Omental fat pad (tissue), 4 donors: ENCODE results near the gene QPCTL. TPM values are rescaled to one million over a fixed set of nuclear protein-coding genes. Genes with fewer than 3 reads are reported as not detected.

Experiments
- ATAC-seq: fragments of 150-250 bp; one replicate; pipeline ENCODE4 v1.9.1; 2016; ENCODE audit warnings: mild to moderate bottlenecking, moderate library complexity; ENCODE audit not compliant: low FRiP score
- DNase-seq: peaks from one replicate; pipeline ENCODE4 v3.0.0-alpha.2; 2019; ENCODE audit warnings: low spot score
- total RNA-seq, 4 donors: library from RNA; depleted of rRNA; stranded (reverse); fragments of >200 nt; gene quantifications; one replicate each; pipeline ENCODE4 v1.1.0, GENCODE V29; 2016
- TF ChIP-seq, protein P1 (sequence below), 3 donors: fragments of 450-650 bp; IDR thresholded peaks; one replicate each; pipeline ENCODE4 v1.5.1; 2016 to 2017; ENCODE audit warnings: antibody characterized with exemption in 3 of 3, mild to moderate bottlenecking in 3 of 3, moderate library complexity in 2 of 3

The QPCTL gene
- total RNA-seq, 4 donors from 2014 or later: 2.7 to 5.8 (median 5.2) TPM

DNA sequence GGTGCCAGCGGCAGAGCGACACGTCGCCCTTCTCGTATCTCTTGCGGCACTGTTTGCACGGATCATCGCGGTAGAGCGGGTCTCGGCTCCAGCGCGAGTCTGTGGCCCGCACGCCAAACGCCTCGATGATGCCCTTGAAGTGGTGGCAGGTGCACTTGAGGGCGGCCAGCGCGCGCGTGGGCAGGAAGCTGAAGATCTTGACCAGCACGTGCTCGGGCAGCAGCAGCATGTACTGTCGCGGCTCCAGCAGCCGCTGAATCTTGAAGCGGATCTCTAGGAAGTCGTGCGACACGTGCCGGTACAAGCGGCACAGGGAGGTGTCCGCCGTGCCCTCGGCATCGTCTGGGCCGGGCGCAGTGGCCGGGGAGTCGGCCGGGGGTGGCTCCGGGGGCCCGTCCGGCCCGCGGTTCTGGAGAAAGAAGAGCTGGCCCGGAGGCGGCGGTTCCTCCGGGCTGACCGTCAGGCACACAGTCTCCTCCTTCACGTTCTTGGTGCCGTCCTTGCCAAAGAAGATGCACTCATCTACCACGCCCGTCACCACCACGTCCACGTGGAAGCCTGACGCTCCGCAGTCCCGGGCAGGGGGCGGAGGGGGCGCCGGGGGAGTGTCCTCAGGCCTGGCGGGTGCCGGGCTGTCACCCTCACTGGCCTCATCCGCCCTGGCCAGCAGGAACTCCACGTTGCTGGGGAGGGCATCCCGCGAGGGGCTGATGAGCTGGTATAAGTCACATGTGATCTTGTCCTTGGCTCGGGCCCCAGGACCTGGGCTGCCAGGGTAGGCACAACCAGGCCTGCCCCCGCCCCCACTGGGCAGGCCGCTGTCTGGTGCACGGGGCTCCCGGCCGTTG is 19.6 kb downstream of the QPCTL start:
- ATAC-seq (no peak), DNase-seq (no peak)
- TF ChIP-seq, protein P1, sequence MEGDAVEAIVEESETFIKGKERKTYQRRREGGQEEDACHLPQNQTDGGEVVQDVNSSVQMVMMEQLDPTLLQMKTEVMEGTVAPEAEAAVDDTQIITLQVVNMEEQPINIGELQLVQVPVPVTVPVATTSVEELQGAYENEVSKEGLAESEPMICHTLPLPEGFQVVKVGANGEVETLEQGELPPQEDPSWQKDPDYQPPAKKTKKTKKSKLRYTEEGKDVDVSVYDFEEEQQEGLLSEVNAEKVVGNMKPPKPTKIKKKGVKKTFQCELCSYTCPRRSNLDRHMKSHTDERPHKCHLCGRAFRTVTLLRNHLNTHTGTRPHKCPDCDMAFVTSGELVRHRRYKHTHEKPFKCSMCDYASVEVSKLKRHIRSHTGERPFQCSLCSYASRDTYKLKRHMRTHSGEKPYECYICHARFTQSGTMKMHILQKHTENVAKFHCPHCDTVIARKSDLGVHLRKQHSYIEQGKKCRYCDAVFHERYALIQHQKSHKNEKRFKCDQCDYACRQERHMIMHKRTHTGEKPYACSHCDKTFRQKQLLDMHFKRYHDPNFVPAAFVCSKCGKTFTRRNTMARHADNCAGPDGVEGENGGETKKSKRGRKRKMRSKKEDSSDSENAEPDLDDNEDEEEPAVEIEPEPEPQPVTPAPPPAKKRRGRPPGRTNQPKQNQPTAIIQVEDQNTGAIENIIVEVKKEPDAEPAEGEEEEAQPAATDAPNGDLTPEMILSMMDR (IDR thresholded peaks at IDR 0.05): no peak

DNA sequence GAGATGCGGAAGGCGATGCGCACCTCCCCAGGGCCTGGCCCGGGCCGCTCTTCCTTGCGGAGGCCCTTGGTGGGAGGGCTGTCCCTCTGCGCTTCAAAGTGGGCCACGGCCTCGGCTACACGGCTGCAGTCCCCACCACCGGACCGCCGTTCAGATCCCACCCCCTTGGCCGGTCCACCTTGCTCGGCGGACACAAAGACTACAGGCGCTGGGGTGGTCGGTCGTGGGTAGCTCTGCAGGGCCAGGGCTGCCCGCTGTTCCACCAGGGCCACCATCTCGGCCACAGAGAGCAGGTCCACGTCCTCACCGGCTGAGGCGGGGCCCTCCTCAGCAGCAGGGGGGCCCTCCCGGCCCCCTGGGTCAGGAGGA is 20.2 kb downstream of the QPCTL start:
- no peak for ATAC-seq
- DNase-seq: no peak
- TF ChIP-seq, protein P1 (IDR thresholded peaks at IDR 0.05): no peak

DNA sequence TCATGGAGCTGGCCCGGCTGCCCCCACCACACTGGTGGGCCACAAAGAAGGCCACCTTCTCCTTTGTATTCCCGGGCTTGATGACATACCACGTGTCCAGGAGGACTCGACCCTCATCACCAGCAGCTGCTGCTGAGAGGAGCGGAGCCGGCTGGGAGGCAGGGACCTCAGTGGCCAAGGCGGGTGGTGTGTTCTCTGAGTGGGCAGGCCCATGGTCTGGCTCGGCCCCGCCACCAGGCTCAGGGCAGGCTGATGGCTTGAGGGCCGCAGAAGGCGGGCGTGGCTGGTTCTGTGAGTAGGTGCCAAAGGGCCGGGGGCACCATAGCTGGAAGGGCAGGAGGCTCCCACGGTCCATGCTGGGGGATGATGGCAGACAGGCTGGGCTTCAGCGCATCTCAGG is 20.7 kb downstream of the QPCTL start:
- TF ChIP-seq, protein P1 (IDR thresholded peaks at IDR 0.05): no peak
- DNase-seq: no peak
- no peak for ATAC-seq

DNA sequence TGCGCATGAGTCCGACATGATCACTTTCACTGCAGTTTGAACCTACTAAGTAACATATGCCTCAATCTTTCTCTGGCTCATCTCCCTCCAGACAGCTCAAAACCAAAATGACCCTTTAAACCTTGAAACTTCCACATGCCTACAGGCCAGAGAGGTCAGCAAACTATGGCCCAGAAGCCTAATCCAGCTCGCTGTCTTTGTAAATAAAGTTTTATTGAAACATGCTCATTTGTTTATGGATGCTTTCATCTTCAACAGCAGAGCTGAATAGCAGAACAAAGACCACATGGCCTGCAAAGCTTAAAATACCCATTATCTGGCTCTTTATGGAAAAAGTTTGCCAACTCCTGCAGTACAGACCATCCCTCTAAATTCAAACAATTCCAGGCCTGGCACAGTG is 22.7 kb downstream of the QPCTL start:
- no peak for DNase-seq
- ATAC-seq: no peak
- TF ChIP-seq, protein P1 (IDR thresholded peaks at IDR 0.05): no peak

DNA sequence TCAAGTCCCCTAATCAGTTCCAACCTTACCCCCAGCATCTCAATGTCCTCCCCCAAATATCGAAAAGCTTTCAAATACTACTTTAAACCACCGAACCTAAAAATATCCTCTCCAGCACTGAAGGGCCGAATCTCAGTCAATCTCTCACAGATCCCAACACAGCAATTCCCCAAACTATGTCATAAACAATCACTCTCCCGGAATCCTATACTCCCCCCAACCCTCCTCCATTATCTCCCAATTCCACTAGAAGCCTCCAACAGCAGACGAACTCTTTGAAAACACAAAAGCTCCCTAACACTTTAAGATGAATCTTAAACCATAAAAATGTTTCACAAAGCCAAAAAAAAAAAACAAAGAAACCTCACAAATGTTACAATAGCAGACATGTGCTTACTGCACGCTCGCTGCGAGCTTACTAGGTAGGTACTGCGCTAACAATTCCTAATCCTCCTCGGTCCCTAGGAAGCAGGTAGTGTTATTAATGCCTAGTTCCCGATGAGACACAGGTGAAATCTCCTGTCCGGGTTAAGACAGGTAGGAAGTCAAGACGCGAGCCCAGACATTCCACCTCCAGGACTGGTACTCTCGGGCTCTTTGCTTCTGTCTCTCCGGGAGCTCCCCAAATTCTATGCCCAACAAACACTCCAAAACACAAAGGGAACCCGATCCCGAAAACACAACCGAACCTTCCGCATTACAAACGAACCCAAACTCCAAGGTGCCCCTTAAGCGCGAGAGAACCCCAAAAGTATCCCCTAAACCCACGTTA is 24.1 kb downstream of the QPCTL start:
- no peak for ATAC-seq
- no peak for DNase-seq
- TF ChIP-seq, protein P1 (IDR thresholded peaks at IDR 0.05): no peak

DNA sequence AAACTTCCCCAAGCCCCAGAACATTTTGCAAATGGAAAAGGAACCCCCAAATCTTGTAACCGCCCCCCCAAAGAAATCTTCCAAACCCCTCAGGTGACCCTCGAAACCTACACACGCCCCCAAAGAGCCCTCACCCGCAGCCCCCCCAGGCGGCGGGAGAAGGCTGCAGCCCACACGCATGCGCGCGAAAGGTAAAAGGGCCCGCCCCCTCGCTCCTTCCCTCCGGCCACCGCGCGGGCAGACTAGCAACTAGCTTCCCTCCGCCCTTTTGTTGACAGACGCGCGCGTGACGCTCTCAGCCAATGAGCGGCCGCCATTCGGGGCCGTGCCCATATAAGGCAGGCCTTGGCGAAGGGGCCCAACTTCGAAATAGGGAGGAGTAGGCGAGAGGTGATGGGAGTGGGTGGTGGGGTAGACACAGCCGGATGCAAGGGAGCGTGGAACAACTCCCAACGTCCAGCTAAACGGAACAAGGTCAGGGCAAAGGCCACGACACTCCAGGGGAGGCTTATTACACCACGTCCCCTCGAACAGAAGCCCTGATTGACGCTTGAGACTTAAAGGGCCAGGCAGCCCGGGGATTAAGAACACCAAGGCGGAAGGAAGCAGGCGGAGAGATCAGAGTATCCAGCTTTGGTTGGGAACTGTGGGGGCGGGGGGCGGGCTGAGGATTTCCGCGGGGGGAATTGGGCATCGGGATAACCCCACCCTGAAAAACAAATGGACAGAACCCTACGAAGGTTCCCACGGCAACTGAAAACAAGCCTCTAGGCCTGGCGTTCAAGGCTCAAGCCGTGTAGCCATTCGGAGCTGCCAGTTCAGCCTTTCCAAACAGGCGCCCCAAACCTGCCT is 24.9 kb downstream of the QPCTL start:
- peak; percentile 99 for ATAC-seq
- DNase-seq: peak; percentile 86
- TF ChIP-seq, protein P1 (IDR thresholded peaks at IDR 0.05): no peak
